GM19467 (cell line): Measurements from ENCODE around the gene CCN2.
"Not testable (repeated sequence)": the region's sequence is repeated elsewhere in the genome, so short reads cannot be mapped to it uniquely, and the experiment has no call there.

ENCODE experiments used
- ATAC-seq: cut with Tn5 transposase; IDR thresholded peaks from one replicate; pipeline ENCODE4 v1.9.1; 2021; ENCODE audit warnings: mild to moderate bottlenecking, moderate library complexity; ENCODE audit not compliant: unreplicated experiment

Gene CCN2

DNA sequence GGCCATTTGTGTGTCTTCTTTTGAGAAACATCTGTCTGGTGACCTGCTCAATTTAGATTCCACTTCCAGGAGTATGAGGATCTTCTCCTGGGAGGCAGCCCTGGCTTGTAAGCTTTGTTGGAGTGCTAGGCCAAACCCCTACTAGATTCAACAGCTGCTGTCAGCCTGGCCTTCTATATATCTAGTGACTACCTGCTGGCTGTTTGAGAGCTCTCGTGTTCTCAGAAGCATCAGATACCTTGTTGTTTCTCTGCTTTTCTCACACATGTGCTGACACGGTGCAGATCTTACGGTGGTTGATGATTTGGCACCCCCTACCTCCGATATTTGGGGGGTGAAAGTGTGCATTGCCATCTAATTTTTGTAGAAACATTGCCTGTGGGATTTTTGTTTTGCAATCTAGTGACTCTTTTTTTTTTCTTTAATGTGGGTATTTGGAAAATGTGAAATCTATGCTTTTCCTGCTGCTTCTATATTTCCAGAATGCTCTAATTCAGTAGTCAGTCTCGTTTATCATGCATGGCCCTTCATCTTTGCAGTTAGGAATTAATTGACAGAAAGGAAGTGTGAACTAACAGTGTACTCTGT is 4.7 kb downstream of the CCN2 start:
- ATAC-seq, result no peak

DNA sequence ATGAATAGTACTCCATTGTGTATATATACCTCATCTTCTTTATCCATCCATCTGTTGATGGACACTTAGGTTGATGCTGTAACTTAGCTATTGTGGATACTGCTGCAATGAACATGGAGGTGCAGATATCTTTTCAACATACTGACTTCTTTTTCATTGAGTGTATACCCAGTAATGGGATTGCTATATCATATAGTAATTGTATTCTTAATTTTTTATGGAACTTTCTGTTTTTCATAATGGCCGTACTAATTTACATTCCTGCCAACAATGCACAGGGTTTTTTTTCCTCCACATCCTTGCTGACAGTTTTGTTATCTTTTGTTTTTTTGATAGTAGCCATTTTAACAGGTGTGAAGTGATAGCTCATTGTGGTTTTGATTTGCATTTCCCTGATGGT is 5.2 kb downstream of the CCN2 start:
- no peak for ATAC-seq

DNA sequence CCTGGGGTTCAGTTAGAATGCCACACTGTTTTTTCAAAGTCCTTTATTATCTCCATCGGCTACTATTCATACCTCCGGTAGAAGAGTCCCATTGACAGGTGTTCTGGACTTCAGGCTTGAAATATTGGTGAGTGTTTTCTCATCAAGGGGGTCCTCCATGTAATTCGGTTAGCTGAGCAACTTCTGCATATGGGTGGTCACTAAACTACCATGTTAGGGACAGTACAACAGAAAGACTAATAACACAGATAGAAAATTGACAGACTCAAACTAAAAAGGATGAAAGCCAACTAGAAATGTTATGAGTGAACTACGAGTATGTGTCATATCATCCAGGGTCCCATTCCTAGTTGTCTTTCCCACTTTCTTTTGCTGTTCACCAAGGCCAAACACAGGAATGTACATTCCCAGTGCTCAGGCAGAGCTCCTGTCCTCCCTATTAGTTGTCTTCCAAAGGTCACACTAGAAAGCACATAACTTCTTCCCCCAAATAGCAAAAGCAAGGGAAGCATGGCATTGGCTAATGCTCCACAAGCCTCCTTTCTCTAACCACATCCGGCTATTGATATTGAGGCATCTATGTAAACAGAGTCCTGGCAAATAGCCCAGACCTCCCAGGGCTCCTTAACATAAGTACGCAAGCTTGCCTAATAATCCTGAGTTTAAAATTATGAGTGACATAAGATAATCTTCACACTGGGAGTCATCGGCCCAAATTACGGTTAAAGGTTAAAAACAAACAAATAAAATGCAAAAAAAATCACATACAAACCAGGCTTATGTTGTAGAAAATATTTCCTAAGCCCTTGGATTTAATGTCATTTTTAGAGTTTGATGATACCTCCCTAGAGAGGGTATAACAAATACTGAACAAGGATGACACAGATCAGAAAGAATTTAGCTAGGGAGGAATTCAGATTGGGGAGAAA is 13.2 kb downstream of the CCN2 start:
- no peak for ATAC-seq

DNA sequence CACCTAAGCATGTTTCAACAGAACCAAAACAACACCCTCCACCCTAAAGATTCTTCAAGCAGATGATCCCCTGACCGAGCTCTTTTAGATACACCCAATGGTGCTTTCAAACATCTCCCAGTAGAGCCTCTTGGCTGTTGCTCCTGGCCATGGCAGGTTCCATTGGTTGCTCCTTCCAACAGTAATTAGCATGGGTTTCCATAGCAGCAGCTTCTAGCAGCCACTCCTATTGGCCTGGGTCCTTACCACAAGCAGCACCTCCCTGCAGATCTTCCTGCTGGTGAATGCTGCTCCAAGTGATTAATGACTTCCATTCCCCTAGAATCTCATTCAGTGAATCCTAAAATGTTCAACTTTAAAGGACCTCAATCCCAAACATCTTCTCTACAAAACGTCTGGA is 13.9 kb downstream of the CCN2 start:
- no peak for ATAC-seq

DNA sequence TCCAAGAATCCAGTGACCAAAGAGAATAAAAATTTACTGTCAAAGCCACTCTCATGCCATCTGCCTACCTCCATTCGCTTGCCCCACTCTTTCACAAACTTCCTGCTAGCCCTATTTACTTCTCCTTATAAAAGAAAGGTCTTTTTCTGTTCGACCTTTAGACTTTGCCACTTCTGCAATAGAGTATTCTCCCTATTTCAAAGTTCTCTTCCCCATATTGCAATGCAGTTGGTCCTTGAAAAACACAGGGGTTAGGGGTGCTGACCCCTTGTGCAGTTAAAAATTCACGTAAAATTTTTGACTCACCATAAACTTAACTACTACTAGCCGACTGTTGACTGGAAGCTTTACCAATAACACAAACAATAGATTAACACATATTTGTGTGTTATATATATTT is 15.0 kb downstream of the CCN2 start:
- ATAC-seq, result no peak

DNA sequence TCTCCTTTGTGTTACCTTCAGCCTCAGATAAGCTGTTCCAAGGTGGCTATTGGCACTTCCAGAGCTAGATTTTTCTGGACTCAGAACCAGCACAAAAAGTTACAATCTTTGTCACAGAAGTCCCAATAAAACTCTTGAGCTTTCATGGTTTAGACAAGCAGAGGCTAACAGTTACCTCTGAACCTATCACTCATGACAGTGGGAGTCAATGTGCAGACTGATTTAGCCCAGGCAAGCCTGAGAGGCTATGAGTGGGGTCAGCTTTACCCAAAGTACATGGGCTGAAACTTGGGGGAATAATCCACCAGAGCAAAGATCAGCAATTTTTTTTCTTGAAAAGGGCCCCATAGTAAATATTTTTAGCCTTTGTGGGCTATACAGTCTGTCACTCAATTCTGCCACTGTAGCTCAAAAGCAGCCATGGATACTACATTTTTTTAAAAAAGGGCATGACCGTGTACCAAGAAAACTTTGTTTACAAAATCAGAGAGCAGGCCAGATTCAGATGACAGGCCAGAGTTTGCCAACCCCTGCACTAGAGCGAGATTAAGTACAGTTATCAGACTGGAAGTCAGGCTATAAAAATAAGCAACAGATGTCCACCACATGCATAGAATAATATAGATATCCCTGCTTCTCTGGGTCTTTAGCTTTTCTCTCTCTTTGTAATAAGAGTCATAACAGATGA is 20.0 kb downstream of the CCN2 start:
- ATAC-seq, result no peak

DNA sequence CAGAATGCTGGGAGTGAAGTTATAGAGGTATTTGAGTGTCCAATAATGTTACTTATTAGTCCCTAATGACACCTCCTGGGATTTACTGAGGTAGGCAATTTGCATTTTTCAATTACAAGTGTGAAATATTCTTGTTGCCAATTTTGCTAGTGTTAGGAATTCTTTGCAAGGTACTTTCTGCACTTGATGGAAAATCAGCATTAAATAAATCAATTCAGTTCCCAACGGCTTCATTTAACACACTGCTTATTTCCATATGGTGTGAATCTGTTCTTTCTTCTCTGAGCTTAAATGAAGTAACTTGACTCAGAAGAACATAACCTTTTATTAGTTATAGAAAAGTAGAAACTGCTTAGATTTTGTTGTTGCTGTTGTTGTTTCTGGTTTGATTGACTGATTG is 21.2 kb downstream of the CCN2 start:
- ATAC-seq, result no peak

DNA sequence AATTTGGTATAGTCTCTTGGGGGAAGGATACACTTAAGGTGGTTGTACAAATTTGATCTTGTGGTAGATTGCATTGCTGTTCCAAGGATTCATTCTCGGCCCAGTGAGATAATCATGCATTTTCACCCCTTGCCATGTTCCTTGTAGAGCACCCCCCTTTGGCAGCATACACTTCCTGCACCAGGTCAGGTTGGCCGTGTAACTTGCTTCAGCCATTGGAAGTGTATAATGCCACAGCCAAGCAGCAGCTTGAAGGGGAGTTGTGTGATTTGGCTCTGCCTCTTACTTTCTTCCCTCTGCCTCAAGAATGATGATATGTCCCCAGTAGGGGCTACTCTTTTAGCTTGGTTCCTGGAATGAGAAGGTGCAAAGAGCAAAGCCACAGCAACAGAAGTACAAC is 21.9 kb downstream of the CCN2 start:
- ATAC-seq, result no peak

DNA sequence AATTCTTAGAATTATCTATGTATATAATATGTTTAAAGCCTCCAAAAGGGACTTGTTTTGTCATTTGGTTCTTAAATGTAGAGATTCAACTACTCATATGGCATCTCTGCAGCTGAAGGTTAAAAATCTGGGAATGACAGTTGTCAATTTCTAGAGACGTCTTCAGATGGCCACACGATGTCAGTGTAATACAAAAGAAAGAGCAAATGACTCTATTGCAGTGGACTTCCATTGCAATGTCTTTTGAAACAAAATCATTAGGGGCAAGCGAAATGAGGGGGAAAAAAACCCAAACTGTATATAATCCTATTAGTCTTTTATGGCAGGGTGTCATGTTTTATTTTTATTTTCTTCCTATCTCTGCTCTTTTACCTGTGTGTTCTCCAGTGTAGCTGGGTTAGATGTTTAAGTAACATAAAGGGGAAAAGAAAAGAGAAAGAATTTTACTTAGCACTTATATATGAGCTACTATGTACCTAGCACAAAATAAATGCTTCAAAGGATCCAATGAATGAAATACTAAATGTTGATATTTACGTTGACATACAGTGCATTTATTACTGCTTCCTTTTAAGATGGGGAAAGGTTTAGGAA is 26.2 kb downstream of the CCN2 start:
- no peak for ATAC-seq

DNA sequence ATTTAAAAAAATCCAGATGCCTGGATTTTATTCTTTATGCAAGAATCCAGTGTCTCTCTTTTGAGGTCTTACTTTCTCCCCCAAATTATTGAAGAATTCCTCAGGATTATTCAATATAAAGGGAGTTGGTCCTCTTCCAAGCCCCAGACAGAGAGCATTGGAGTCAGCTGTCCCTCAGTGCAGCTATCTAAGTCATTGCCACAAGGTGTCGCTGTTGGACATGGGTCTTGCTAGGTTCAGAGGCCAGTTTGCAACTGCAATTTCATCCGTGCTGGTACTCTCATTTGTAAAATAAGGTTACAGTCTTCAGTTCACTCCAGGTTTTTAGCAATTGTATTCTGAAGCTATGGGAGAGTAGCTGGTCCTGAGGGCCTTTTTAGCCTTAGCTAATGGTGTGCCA is 27.8 kb downstream of the CCN2 start:
- ATAC-seq, result no peak

DNA sequence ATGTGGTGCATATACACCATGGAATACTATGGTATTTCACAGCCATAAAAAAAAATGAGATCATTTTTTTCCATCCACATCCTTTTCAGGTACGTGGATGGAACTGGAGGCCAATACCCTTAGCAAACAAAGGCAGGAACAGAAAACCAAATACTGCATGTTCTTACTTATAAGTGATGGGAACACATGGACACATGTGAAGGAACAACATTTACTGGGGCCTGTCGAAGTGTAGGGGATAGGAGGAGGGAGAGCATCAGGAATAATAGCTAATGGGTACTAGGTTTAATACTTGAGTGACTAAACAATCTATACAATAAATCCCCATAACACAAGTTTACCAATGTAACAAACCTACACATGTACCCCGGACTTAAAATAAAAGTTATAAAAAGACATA is 30.5 kb downstream of the CCN2 start:
- no peak for ATAC-seq

DNA sequence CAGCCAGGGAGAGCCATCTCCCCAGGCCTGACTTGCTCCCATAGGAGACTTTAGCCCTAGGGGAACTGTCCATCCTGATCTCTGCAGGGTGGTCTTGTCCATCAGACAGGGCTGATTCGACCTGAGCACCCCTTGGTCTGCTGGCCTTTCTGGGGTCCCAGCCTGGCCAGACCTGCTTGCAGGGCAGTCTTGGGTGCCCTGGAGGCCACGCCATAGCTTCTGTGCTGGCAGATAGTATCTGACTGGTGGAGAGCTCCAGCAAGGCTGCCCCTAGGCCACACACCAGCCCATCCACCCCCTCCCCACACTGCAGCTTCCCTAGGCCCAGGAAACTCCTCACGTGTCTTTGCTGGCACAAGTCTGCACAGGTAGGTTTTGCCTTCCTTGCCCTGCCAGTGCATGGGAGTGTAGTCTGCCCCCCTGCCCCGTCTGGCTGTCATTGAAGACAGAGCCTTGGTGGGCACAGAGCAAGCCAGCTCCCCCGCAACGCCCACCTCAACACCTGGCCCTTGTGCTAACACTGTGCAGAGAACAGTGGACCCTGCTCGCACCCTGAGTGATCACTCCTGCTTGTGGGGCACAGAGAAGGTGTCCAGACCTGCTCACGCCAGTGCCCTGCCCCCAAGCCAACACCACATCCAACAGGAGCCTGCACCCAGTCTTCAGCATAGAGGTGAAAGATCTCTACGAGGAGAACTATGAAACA is 32.4 kb downstream of the CCN2 start:
- no peak for ATAC-seq

DNA sequence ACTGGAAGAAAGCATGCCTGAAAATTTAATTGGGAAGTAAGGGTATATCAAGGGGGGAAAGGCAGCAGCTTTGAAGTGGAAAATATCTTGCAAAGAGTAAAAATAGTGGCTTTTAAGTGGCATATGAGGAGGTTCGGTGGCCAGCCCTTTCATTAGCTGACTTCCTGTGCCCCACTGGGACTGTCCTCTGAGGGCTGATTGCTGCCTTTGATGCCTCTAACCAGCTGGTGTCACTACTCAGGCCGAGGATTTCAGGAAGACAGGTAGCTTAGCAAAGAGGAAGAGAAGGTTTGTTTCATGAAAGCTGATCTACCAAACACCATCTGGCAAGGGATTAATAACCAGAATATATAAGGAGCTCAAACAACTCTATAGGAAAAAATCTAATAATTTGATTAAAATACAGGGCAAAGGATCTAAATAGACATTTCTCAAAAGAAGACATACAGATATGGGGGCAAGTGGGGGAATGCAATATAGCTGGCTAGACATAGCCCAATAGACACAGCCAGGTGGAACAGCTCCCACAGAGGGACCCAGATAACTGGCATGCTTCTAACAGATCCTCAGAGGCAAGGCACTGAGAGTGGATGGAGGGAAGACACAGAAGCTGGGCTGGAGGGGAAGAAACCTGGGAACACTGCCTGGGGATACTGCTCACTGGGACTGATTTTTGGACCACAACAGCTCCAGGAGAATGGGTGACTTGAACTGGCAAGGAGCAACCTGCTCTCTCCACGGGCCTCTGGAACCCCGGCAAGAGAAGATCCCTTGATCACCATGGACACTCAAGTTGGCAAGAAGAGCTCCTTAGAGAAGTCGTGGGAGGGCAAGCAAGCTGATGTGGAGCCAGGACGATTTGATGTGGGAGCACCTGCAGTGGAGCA is 33.2 kb downstream of the CCN2 start:
- no peak for ATAC-seq

DNA sequence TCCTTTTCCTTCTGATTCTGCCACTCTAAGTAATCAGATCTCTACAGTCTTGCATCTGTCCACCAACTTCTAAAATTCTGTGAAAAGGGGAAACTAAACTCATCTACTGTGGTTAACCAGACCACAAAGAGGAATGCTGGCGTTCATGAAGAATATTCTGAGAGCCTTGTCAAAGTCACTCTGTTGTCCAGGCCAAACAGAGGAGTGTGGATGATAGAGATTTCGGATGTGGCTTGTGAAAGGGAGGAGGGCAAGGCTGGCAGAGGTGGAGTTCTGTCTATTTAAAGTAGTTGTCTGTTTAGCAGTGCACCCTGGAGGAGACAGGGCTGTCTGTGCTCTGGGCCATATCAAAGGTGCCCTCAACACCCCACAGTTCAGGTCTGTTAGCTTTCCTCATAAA is 33.9 kb downstream of the CCN2 start:
- no peak for ATAC-seq

DNA sequence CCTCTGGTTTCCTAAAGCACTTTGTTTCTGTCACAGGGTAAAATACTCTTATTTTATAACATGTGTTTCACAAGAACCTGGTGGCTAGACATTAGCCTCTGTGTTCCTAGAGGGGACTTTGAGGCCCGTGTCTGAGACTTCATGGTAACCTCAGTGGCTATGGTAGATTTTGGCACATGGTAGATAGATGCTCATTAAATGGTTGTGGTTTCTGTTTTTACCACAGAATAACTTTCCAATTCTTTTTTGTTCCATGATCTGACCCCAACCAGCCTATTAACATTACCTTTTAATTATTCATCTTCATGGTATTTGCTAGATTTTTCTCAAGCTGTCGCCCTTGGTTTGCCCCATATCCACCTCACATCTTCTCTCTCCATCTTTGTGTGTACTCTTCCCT is 34.3 kb downstream of the CCN2 start:
- no peak for ATAC-seq

DNA sequence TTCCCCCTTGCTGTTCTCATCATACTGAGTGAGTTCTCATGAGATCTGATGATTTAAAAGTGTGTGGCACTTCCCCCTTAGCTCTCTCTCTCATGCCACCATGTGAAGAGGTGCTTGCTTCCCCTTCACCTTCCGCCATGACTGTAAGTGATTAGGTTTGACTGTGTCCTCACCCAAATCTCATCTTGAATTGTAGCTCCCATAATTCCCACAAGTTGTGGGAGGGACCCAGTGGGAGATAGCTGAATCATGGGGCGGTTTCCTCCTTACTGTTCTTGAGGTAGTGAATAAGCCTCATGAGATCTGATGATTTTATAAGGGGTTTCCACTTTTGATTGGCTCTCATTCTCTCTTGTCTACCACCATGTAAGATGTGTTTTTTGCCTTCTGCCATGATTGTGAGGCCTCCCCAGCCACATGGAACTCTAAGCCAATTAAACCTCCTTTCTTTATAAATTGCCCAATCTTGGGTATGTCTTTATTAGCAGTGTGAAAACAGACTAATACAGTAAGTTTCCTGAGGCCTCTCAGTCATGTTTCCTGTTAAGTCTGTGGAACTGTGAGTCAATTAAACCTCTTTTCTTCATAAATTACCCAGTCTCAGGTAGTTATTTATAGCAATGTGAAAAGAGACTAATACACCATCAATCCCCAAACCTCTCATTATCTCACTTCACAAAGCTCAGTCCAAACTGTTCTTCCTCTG is 34.9 kb downstream of the CCN2 start:
- not testable (repeated sequence) for ATAC-seq

DNA sequence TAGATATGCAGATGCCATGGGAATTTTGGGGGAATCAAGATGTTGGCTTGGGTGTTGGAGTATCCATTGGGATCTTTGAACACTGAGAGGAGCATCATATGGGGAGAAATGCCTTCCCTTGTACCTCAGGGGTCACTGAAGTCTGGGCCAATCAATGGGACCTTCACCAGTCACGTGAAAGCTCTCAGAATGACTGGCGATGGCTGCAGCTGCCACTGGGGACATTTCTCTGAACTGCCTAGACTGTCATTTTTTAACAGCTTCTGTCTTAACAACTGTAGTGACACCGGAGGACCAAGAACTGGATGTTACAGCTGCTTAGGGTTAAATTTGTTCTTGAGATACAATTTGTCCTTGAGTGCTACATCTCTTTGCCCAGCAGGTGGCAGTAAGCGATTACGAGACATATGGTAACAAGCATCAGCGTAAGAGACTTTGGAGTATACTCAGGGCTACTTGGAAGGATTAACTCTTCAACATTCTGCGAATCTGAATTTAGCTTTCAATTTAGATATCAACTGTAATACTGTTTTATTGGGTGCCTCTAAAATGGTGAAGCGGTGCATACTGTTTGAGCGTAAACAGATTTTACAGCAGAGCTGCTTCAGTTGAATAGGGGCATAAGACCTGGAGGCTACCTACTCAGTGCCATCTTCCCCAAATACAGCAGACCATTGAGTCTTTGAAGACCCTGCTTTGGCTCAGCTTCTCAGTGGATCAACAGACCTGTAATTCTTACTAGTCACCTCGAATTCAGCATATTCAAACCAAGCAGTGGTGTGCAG is 36.0 kb downstream of the CCN2 start:
- ATAC-seq, result peak; percentile 84

DNA sequence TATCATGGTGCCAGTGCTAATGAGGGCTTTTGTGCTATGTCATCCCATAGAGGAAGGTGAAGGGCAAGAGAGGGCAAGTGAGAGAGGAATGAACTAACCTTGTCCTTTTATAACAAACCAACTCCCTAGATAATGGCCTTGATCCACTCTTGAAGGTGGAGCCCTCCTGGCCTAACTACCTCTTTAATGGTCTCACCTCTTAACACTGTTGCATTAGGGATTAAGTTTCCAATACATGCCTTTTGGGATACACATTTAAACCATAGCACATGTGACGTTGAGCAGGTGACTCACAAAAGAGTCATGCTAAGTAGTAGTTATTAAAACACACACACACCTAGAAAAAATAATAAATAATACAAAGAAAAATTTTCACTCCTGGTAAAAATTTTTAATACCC is 36.9 kb downstream of the CCN2 start:
- ATAC-seq, result no peak

DNA sequence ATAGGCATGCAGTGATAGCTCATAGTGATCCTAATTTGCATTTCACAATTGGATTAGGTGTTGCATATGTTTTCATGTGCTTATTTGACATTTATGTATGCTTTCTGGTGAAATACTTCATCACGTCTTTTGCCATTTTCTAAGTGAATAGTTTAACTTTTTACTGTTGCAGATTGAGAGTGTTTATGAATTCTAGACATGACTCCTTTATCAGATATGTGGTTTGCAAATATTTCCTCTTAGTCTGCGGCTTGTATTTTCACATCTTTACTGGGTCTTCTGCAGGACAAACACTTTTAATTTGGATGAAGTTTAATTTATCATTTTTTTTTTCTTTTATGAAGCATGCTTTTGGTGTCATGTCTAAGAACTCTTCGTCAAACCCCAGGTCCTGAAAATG is 39.2 kb downstream of the CCN2 start:
- no peak for ATAC-seq
